LoVo (cell line): ENCODE results near the gene SGF29.
"Not testable (repeated sequence)": the region's sequence is repeated elsewhere in the genome, so short reads cannot be mapped to it uniquely, and the experiment has no call there.

ENCODE experiments used
- DNase-seq: peaks from one replicate; pipeline ENCODE4 v3.0.0-alpha.2; 2016; ENCODE audit warnings: low spot score

Gene SGF29

GRCh38 chr16:28566233-28566925 lies 12.7 kb downstream of the SGF29 start:
- DNase-seq = not testable (repeated sequence)

GRCh38 chr16:28567292-28567691 lies 13.6 kb downstream of the SGF29 start:
- no peak for DNase-seq

- no peak for DNase-seq
Observed at GRCh38 chr16:28569021-28569420, 15.3 kb downstream of the SGF29 start.

GRCh38 chr16:28569968-28570752 lies 16.4 kb downstream of the SGF29 start:
- DNase-seq = no peak

GRCh38 chr16:28572696-28573510 lies 19.2 kb downstream of the SGF29 start:
- no peak for DNase-seq

- no peak for DNase-seq
Observed at GRCh38 chr16:28573738-28574718, 20.3 kb downstream of the SGF29 start.

GRCh38 chr16:28574925-28575324 lies 21.2 kb downstream of the SGF29 start:
- DNase-seq = no peak

- no peak for DNase-seq
Observed at GRCh38 chr16:28575446-28576109, 21.9 kb downstream of the SGF29 start.

GRCh38 chr16:28580726-28581315 lies 27.1 kb downstream of the SGF29 start:
- no peak for DNase-seq

GRCh38 chr16:28585674-28586073 lies 32.0 kb downstream of the SGF29 start:
- DNase-seq = no peak

GRCh38 chr16:28586466-28586865 lies 32.7 kb downstream of the SGF29 start:
- DNase-seq = no peak

GRCh38 chr16:28587386-28587785 lies 33.7 kb downstream of the SGF29 start:
- no peak for DNase-seq

GRCh38 chr16:28589069-28589468 lies 35.3 kb downstream of the SGF29 start:
- no peak for DNase-seq

GRCh38 chr16:28589930-28590329 lies 36.2 kb downstream of the SGF29 start:
- no peak for DNase-seq

GRCh38 chr16:28590384-28591340 lies 36.9 kb downstream of the SGF29 start:
- no peak for DNase-seq

- DNase-seq = no peak
Observed at GRCh38 chr16:28591355-28591754, 37.6 kb downstream of the SGF29 start.

GRCh38 chr16:28592511-28592910 lies 38.8 kb downstream of the SGF29 start:
- no peak for DNase-seq

GRCh38 chr16:28592979-28593553 lies 39.3 kb downstream of the SGF29 start:
- DNase-seq = no peak

GRCh38 chr16:28595451-28595850 lies 41.7 kb downstream of the SGF29 start:
- not testable (repeated sequence) for DNase-seq
